ENCODE results near the gene PPP4R3A. TPM values are rescaled to one million over a fixed set of nuclear protein-coding genes. Genes with fewer than 3 reads are reported as not detected.
"Not testable (repeated sequence)": the region's sequence is repeated elsewhere in the genome, so short reads cannot be mapped to it uniquely, and the experiment has no call there.

Gene PPP4R3A
- total and polyA plus RNA-seq, 12 donors = 28.1 to 69.2 (median 52.6) TPM

DNA sequence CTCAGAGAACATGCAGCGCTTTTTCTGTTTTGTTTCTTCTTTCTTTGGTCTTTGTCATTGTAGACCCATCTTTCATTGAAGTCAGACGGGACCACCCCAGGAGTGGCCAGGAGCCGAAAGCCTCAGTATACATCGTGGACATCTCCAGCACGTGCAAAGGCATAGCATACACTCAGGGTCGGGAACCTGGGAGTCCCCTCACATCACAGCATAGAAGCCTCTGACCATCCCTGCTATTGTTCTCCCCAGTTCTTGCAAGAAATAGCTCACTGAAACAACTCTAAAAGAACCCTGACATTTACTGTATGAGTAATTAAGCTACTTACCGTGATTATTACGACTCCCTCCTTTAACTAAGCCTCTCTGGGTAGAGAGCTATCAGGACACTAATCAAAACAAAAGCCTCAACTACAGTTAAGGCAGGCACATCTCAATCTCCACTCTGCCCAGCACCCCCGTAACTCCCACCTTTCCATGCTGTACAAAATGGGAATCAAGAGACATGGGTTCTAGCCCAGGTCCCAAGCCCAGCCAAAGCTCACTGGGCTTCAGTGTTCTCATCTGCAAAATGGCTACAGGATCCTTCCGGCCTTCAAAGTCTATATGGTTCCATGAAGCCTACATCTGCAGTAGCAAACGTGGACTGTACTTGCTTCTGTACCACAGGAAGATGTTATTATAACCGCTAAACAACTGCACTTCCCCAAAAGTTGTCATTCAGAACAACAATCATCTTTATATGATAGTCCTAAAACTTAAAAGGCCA lies 99.2 kb downstream of the PPP4R3A start:
- 65 to 73% (median 68%) methylated on average over 12 of the region's 12 CpGs for WGBS, 4 donors
- Histone ChIP-seq H3K9me3 (replicated peaks in 1 of 3) (no peaks in the 10 kb centered on the region), H3K4me1 (replicated peaks in 1 of 2) (no peaks in the 10 kb centered on the region), H3K27ac (no peak overlapping the region), H3K27me3 (no peaks in the 10 kb centered on the region), H3K4me3 (no peak overlapping the region), H3K36me3 (replicated peaks in 1 of 2) (no peaks in the 10 kb centered on the region)
- intact Hi-C loops (cut with DNase I) = no loop called here
- DNase-seq = no peak
- TF ChIP-seq, protein P1, sequence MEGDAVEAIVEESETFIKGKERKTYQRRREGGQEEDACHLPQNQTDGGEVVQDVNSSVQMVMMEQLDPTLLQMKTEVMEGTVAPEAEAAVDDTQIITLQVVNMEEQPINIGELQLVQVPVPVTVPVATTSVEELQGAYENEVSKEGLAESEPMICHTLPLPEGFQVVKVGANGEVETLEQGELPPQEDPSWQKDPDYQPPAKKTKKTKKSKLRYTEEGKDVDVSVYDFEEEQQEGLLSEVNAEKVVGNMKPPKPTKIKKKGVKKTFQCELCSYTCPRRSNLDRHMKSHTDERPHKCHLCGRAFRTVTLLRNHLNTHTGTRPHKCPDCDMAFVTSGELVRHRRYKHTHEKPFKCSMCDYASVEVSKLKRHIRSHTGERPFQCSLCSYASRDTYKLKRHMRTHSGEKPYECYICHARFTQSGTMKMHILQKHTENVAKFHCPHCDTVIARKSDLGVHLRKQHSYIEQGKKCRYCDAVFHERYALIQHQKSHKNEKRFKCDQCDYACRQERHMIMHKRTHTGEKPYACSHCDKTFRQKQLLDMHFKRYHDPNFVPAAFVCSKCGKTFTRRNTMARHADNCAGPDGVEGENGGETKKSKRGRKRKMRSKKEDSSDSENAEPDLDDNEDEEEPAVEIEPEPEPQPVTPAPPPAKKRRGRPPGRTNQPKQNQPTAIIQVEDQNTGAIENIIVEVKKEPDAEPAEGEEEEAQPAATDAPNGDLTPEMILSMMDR (IDR thresholded peaks at IDR 0.05) = no peak
- TF ChIP-seq POLR2A (IDR thresholded peaks at IDR 0.05) = no peak

DNA sequence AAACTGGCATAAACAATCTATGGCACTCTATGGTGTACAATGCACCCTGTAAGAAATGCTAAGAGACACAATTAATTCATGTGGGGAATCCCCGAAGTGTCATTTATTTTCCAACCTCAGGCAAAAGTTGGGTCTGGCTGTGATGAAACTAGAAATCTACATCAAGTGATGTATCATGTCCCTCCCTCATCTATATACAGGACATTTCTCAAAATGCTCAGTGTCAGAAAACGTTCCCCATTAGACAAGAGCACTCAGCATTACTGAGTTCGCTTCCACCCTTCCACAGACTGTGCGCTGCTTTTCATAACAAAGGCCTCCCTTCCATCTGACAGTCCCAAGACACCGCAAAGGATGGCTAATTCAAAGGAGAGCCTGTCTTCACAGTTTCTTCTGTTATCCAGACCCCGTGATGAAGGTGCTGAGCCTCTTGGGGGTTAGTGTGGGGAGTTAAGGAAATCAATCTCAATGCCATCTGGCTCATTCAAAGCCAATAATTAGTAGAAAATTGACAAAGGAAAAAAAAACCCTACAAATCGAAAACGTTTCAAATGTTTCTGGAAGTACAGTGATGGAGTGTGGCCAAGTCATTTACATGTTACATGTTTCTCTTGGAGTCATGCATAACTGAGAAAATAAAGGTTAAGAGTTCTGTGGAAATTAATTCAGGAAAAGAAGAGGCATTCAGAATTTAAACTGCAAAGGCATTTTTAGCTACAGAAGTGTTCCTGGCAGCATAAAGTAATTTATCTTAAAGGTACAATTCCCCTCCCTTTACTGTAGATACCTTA lies 100.0 kb downstream of the PPP4R3A start:
- Histone ChIP-seq H3K27me3 (no peaks in the 10 kb centered on the region), H3K4me3 (no peak overlapping the region), H3K4me1 (replicated peaks in 1 of 2) (no peaks in the 10 kb centered on the region), H3K36me3 (replicated peaks in 1 of 2) (no peaks in the 10 kb centered on the region), H3K27ac (no peak overlapping the region), H3K9me3 (replicated peaks in 1 of 3) (no peaks in the 10 kb centered on the region)
- DNase-seq = no peak
- intact Hi-C loops (cut with DNase I) = no loop called here
- no peak for TF ChIP-seq POLR2A (IDR thresholded peaks at IDR 0.05)
- TF ChIP-seq, protein P1 (IDR thresholded peaks at IDR 0.05) = no peak
- 74 to 79% (median 78%) methylated on average over 8 of the region's 8 CpGs for WGBS, 4 donors

DNA sequence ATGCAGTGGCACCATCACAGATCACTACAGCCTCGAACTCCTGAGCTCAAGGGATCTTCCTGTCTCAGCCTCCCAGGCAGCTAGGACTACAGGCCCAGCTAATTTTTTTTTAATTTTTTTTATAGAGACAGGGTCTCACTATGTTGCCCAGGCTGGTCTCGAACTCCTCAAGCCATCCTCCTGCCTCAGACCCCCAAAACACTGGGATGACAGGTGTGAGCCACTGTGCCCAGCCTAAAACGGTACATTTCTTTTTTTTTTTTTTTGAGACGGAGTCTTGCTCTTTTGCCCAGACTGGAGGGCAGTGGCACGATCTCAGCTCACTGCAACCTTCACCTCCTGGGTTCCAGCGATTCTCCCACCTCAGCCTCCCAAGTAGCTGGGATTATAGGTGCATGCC lies 100.9 kb downstream of the PPP4R3A start:
- H3K36me3 ChIP-seq (replicated peaks in 1 of 2); H3K4me3 ChIP-seq; H3K27me3 ChIP-seq; intact Hi-C loops (cut with DNase I); DNase-seq; H3K9me3 ChIP-seq (replicated peaks in 1 of 3); H3K4me1 ChIP-seq (replicated peaks in 1 of 2); H3K27ac ChIP-seq: not testable (repeated sequence)
- 93 to 97% (median 94%) methylated on average over 6 of the region's 6 CpGs for WGBS, 4 donors

Small RNA genes within 50 kb of the gene (small RNA-seq; reads per million reads assigned to genes)
- 0 reads per million in 2 donors for gene AL133373.1

Other genes with a start within 250 kb of the PPP4R3A start
- gene CCDC88C, start 92.5 kb downstream of the PPP4R3A start, total RNA-seq = 1 to 10 TPM; 2.2 to 6.2 (median 3.7) TPM
- 1 to 10 TPM; 1.5 to 6.5 (median 2.7) TPM for gene CCDC88C, start 92.5 kb downstream of the PPP4R3A start, polyA plus RNA-seq
- 1 to 10 TPM in 5 of 9 donors, under 1 TPM in 2, not detected in 2; 0.22 to 3.2 (median 1.1) TPM for gene CATSPERB, start 221.8 kb upstream of the PPP4R3A start, total RNA-seq
- under 1 TPM; 0.11 to 0.40 (median 0.16) TPM for gene CATSPERB, start 221.8 kb upstream of the PPP4R3A start, polyA plus RNA-seq

Measured in adrenal gland (tissue), 12 donors.